Inferior parietal cortex (tissue), 1 donor: Measurements from ENCODE around the gene ATG10.
"Not testable (repeated sequence)": the region's sequence is repeated elsewhere in the genome, so short reads cannot be mapped to it uniquely, and the experiment has no call there.

Experiments
- DNase-seq: peaks from one replicate; pipeline ENCODE4 v3.0.0-alpha.2; 2016; ENCODE audit errors: extremely low spot score

Gene ATG10

DNA sequence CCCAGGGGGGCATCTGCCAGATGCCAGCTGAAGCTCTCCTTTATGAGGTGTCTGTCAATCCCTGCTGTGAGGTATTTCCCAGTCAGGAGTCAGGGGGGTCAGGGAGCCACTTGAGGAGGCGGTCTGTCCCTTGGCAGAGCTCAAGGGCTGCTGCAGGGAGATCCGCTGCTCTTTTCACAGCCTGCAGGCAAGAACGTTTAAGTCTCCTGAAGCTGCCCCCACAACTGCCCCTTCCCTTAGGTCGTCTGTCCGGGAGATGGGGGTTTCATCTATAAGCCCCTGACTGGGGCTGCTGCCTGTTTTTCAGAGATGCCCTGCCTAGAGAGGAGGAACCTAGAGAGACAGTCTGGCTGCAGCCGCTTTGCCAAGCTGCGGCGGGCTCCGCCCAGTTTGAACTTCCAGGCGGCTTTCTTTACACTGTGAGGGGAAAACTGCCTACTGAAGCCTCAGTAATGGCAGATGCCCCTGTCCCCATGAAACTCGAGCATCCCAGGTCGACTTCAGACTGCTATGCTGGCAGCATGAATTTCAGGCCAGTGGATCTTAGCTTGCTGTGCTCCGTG lies 158.0 kb downstream of the ATG10 start:
- DNase-seq, result no peak

GRCh38 chr5:82130602-82131001 lies 158.8 kb downstream of the ATG10 start:
- no peak for DNase-seq

DNA sequence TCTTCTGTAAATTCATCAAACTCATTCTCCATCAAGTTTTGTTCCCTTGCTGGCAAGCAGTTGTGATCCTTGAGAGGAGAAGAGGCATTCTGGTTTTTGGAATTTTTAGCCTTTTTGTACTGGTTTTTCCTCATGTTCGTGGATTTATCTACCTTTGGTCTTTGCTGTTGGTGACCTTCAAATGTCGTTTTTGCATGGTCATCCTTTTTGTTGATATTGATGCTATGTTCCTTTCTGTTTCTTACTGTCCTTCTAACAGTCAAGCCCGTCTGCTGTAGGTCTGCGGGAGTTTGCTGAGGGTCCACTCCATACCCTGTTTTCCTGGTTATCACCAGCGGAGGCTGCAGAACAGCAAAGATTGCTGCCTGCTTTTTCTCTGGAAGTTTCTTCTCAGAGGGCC lies 165.4 kb downstream of the ATG10 start:
- no peak for DNase-seq

DNA sequence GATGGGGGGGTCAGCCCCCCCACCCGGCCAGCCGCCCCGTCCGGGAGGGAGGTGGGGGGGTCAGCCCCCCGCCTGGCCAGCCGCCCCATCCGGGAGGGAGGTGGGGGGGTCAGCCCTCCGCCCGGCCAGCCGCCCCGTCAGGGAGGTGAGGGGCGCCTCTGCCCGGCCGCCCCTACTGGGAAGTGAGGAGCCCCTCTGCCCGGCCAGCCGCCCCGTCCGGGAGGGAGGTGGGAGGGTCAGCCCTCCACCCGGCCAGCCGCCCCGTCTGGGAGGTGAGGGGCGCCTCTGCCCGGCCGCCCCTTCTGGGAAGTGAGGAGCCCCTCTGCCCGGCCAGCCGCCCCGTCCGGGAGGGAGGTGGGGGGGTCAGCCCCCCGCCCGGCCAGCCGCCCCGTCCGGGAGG lies 168.0 kb downstream of the ATG10 start:
- DNase-seq, result not testable (repeated sequence)

DNA sequence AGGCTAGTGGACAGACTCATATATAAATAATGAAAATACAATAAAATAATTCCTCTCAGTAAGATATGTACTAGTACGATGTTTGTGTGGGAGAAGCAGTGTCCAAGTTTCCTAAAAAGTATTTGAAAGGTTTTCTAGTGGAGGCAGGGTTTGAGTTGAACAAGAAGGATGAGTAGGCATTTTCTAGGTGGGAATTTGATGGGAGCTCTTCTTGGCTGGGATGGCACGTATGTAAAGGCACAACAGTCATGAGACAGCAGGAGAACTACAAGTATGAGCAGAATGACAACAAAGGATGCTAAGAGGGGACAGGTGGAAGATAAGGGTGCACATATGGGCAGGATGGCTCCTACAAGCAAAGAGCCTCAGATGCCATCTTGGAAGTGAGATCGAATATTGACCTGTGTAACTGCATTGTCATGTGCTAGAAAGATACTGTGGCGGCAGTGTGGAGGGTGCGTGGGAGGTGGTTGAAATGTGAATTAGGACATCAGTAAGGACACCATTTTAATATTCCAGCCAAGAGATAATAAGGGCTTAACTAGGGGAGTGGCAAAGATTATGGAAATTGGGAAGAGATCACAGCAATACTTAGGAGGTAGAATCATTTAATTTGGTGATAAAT lies 170.5 kb downstream of the ATG10 start:
- no peak for DNase-seq

DNA sequence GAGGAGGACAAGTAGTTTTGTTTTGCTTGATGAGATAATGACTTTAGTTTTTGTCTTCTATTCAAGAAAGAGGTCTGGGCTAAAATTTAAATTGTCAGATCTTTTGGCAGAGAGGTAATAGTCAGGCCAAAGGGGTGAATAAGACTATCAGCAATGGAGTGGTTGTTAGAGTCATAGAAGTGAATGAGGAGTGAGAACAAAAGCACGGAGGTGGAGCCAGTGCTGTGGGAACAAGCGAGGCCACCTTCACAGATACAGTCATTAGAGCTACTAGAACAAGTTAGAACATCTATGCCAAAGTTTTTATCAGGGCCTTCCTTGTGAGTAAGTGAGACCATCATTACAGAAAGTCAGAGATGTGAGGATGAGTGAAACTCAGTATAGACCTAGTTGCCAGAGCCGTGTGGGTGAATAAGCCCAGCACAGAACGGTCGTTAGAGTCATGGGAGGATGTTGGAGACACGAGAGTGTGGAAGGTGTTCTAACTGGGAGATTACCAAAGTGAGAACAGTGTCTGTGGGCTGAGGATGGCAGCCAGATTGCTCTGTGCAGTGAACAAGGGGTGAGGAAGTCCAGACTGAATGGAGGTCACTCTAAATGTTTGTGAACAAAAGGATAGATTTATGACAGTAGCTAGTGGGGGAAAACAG lies 171.2 kb downstream of the ATG10 start:
- no peak for DNase-seq

DNA sequence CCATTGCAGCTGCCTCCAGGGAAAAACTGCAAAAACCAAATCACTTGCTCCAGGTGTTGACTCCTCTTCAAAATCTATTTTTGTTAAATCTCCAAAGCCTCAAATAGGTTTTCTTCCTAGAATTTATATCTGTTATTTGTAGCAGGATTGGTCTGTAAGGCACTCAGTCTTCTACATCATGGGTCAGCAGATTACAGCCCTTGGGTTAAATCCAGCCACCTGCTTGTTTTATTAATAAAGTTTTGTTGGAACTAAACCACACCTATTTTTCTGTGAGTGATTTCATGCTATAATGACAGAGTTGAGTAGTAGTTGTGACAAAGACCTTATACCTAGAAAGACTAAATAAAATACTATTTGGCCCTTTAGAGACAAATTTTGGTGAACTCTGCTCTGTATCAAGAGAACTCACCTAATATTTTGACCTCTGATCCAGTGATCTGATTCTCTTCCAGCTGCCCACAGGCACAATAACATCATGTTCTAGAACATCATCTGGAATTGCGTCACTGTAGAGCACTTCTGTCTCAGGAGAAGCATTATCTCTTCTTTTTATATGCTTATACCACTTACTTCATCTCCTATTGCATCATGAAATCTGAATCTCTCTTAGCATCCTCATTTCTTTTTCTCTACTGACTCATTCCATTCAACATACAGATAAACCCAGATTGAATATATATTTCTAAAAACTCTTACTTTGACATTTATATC lies 176.2 kb downstream of the ATG10 start:
- no peak for DNase-seq

DNA sequence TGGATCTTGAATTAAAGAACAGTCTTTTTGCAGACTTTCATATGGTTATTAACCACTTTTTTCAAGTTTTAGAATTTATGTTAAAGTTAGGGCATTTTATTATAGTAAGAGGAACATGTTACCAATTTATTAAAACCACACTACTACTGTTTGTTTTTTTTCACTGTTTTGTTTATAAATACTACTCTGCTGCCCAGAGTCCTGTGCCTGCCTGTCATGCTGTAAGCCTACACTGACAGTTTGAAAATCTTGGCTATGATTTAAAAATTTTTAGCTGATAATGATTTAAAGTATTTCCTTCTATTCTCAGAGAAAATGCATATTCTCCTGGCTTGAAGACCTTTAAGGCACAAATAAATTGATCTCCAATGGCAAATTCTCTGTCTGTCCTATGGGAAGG lies 177.6 kb downstream of the ATG10 start:
- no peak for DNase-seq

- no peak for DNase-seq
Observed at GRCh38 chr5:82150559-82150958, 178.7 kb downstream of the ATG10 start.

DNA sequence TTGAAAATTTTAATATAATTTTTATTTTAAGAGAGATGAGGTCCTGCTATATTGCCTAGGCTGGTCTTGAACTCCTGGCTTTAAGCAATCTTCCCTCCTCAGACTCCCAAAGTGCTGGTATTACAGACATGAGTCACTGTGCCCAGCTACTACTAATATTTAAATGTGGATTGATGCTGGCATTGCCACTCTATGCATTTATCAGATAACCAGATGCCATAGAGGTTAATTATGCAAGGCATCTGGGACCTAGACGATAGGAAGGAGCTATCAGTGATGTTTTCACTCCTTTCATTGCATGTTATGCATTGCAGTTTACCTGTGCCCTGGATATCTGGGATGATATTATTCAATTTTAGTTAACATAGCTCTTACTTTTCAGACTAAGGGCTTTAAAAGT lies 179.4 kb downstream of the ATG10 start:
- no peak for DNase-seq

GRCh38 chr5:82151662-82152061 lies 179.8 kb downstream of the ATG10 start:
- no peak for DNase-seq

GRCh38 chr5:82152978-82153481 lies 181.2 kb downstream of the ATG10 start:
- no peak for DNase-seq

DNA sequence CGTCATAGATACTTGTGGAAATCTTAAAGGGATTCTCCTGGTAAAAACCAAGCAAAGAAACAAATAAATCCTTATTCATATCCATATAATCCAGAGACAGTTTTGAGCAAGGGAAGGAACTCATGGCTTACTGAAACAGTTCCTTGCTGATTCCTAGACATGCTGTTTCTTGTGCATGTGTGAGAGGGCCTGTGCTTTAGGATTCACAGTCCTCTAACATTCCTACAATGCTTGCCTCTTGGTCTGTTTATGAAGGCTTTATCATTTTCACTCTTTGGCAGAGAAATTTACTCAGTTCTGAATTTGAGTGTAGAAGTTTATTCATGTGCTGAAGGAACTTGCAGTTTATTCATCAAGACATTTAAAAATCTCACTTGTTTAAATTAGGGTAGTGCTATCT lies 183.0 kb downstream of the ATG10 start:
- DNase-seq, result no peak

DNA sequence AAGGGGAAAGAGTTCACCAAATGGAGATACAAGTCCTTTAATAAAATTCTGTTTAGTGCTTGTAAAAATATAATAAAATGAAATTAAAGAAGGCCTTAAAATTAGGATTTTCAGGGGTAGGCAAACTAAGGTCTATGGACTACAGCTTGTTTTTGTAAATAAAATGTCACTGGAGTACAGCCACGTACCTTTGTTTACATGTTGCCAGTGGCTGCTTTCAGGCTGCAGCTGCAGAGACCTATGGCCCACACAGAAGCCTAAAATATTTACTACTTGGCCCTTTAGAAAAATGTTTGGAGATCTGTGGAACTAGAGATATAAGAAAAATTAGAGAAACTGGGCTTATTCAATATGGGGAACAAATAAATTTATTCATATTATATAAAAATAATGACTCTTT lies 183.5 kb downstream of the ATG10 start:
- no peak for DNase-seq

GRCh38 chr5:82156874-82157273 lies 185.1 kb downstream of the ATG10 start:
- no peak for DNase-seq

DNA sequence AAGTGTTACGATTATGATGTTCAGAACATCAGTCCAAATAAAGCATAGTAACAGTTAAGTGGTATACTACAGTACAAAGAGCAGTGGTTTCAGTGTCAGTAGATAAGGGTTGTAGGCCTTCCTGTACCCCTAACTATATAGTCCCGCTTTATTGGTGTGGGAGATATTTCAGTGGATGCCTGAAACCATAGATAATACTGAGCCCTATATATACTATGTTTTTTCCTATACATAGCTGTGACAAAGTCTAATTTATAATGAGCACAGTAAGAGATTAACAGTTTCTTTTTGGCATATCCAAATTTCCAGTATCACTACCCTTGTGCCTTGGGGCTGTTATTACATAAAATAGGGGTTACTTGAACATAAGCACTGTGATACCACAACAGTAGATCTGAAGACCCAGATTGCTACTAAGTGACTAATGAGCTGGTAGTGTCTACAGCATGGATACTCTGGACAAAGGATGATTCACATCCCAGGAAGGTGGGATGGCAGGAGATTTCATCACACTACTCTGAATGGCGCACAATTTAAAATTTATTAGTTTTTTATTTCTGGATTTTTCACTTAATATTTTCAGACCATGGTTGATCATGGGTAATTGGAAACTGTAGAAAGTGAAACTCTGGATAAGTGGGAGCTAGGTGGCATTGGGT lies 187.1 kb downstream of the ATG10 start:
- DNase-seq, result no peak

DNA sequence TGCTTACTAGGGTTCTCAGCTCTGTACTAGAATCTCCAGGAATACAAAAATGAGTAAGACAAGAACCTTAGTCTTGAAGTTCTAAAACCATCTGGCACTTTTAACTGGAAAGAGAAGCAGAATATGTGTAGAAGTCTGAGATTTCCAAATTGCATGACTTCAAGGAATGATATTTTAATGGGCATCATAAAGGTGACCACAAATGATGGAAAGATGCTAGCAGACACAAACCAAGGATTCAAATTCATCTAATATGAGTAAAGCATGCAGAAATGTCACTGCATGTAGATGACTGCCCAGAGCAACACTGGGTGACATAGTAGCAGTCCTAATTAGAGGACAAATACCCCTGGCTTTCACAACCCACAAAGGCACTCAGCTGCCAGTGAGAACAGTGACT lies 189.1 kb downstream of the ATG10 start:
- no peak for DNase-seq

- DNase-seq, result no peak
Observed at GRCh38 chr5:82162573-82162972, 190.8 kb downstream of the ATG10 start.

DNA sequence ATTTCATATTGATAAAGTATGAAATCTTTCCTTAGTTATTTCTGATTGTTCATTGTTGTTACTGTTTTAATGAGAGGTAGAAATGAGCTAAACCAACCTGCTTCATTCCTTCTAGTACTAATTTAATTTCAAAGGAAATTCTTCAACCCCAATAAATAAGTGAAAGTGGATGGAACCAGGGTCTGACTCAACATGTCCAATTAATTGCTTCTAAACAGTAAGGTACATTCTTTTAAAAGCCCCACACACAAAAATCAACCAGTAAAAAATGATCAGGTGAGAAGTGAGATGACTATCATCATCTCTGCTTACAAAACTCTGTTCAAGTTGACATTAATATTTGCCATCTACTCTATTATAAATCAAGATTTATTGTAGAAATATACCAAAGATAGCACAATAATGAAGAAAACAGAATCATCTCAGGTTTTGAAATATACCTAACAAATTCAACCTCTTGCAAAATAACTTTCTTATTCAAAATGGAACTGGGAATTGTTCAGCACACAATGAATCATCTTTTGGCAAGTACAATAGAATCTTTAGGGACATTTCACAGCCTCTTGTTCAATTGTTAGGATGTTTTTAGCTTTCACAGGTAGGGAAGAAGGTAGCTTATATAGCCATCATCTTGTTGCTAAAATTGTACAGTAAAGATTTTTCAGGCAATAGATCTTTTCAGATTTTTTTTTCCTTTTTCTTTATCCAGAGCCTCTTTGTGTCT lies 191.8 kb downstream of the ATG10 start:
- DNase-seq, result peak; percentile 26

DNA sequence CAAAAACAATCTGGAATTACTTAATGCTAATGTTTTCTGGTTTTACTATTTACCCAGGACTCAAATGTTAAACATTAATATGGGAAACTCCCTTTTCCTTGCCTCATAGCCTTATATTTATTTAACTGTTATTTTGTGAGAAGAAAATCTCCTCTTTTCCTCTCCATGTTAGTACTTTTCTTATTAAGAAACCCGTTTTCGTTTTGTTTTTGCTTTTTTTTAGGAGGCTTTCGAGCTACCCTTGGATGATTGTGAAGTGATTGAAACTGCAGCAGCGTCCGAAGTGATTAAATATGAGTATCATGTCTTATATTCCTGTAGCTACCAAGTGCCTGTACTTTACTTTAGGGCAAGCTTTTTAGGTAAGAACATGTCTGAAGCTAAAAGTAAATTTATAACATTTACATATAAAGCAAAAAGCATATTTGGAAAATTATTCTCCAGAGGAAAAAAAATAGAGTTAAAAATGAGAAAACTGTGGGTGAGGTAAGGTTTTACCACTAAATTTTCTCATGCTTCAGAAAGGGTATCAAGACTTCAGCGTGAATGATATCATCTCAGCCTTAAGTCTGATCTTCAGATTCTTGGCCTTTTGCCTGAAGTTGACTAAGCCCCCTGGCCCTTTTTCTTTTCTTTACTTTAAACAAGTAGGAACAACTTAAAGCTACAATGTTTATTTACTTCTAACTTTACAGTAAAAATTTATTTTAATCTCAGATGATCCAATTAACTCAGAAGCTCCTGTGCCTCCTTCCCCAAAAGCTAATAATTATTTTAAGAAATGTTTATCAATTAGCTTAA lies 192.6 kb downstream of the ATG10 start:
- DNase-seq, result no peak
